Stimulated activated CD8-positive, alpha-beta memory T cell treated with anti-CD3 and anti-CD28 coated beads, Interleukin-12 subunit alpha, Interleukin-12 subunit beta, amount 100 ng/mL, for 24 hours (primary cell): Measurements from ENCODE around the gene ERCC2.
"Not testable (repeated sequence)": the region's sequence is repeated elsewhere in the genome, so short reads cannot be mapped to it uniquely, and the experiment has no call there.

Experiments used
- DNase-seq: peaks from one replicate; pipeline ENCODE4 v3.0.0-alpha.2; 2020; ENCODE audit errors: extremely low read depth

Gene ERCC2

GRCh38 chr19:45333609-45334303 lies 36.6 kb downstream of the ERCC2 start:
- no peak for DNase-seq

- DNase-seq, result no peak
These were observed 39.0 kb downstream of the ERCC2 start for GRCh38 chr19:45331411-45331810.

DNA sequence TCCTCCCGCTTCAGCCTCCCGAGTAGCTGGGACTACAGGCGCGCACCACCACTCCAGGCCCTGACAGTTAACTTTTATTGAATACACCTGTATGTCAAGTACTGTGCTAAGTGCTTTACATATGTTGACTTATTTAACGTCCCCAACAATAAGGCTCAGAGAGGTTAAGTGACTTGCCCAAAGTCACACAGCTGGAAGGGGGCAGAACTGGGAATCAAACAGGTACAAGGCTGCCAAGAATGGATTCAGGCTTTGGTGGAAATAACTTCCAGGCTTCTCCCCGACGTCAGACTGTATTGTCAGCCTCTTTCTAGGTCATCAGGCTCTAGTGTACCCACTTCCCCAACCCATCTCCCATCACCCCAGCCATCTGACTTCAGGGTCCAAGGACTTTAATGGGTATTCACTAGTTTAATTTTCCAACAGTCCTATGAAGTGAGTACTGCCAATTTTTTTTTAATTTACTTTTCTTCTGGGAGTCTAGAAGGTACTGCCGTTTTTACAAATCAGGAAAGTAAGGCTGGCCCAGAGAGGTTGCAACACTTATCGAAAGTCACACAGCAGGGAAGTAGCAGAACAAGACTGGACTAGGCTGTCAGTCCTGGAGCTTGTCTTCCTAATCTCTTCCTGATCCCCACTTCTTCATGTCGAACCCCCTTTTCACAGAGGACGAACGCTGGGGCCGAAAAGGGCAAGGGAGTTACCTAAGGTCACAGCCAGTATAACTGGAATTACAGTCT lies 42.8 kb downstream of the ERCC2 start:
- no peak for DNase-seq

GRCh38 chr19:45324349-45324907 lies 45.9 kb downstream of the ERCC2 start:
- no peak for DNase-seq

DNA sequence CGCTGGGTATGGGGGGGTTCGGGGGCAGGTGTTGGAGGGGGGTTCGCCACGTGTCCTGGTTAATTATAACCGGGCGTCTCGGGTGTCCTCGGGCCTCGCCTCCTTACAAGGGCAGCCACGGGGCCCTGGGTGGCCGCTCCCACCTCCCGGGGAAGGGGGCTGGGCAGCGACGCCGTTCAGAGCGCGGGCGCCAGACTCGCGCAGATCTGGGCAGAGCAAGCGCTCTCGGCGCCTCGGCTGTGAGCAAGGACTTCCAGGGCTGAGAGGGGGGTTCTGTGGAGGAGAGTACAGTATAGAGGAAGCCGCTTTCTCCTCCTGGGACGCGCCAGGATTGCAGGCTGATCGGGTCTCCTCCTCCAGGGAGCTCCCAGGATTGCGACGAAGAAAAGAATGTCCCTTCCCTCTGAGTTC lies 46.7 kb downstream of the ERCC2 start:
- DNase-seq, result no peak

DNA sequence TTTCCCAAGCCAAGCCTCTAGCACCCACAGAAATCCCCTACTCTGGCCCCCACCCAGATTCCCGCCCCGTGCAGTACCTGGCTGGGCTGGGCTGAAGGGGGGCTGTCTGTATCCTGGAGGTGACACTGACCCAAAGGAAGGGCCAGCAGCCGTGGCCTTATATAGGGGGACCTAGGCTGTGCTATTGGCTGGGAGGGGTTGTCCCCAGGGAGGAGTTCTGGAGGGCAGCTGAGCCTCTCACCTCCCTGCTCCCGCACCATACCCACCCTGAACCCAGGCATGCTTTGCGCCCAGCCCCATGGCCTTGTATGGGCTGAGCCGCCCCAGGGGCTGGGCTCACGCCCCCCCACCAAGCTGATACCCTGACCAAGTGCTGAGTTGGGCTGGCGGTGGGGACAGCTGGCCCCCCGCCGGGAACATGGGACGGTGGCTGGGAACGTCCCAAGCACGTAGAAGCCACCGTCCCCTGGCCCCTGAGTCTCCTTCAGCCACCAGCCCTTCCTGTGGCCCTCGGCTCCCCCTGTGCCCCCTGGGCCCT lies 47.6 kb downstream of the ERCC2 start, which contains the start of gene CKM:
Gene CKM (minus strand): TSS at position 132 of the 538 bp plus-strand sequence. CDS start 3,162 bp downstream, outside the sequence.
- DNase-seq, result no peak

DNA sequence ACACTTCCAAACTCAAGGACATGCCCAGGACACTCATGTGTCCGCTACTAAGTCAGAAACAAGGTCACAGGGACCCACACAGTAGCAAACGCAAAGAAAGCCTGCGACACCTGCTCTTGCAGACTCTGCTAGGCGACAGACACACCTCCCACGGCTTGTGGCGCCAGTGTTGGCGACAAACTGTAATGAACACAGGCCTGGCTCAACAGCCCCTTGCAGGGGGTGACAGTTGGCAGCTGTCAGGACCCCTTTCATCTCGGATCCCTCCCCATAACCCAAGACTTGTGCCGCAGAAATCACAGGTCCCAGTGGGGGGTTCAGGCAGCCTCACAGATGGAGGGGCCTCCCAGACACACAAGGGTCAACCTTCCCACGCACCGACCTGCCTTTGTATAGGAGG lies 48.1 kb downstream of the ERCC2 start:
- no peak for DNase-seq

GRCh38 chr19:45321848-45322247 lies 48.5 kb downstream of the ERCC2 start:
- no peak for DNase-seq

DNA sequence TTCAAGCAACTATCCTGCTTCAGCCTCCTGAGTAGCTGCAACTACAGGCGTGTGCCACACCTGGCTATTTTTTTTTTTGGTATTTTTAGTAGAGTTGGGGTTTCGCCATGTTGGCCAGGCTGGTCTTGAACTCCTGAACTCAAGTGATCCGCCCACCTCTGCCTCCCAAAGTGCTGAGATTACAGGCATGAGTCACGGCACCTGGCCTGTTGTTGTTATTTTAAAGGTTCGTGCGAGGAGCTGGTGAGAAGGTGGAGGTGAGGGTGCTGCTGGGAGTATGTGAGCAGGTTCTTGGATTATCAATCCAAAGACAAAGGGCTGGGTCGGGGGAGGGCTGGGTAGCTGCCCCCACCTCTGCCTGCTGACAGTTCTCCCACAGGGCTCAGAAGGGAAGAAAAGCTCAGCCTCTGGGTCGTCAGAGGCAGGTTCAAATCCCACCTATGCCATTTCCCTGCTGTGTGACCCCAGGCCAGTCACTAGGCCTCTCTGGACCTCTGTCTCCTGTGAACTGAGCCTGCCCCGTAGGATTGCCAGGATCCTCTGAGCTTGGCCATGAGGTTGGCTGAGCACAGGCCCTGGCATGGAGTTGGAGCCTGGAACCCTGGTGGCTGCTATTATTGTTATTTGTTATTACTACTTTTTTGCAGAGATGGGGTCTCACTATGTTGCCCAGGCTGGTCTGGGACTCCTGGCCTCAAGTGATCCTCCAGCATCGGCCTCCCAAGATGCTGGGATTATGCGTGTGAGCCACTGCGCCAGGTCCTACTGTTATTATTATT lies 49.2 kb downstream of the ERCC2 start:
- DNase-seq, result no peak

DNA sequence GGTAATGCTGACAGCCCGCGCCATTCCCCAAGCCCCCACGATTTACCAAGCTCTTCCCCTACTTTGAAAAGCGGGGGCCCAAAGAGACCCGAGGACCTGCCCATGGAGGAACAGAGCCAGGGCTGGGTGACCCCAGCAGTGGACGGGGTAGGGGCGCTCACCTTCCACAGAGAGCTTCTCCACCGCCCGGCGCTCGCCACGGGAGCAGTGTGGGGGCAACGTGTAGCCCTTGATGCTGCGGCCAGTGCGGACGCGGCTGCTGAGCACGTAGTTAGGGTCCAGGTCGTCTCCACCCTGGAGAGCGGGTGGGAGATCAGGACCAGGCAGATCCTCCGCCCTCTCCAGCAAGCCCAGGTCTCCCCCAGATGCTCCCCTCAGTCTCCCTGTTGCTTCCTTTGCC lies 55.1 kb downstream of the ERCC2 start:
- DNase-seq, result no peak

DNA sequence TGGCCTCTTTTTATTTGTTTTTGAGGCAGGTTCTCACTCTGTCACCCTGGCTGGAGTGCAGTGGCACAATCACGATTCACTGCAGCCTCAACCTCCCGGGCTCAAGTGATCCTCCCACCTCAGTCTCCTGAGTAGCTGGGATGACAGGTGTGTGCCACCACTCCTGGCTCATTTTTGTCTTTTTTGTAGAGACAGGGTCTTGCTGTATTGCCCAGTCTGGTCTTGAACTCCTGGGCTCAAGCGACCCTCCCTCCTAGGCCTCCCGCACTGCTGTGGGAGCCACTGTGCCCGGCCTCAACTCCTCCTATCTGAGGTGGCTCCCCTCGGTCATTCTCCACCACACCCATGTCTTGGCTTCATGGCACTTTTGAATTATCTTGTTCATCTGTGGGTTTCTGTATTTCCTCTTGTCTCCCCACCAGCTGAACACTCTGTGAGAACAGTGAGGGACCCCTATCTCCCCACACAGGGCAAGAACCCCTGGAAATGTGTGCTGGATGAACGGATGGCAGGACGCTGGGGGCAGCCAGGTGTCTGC lies 55.6 kb downstream of the ERCC2 start:
- no peak for DNase-seq

DNA sequence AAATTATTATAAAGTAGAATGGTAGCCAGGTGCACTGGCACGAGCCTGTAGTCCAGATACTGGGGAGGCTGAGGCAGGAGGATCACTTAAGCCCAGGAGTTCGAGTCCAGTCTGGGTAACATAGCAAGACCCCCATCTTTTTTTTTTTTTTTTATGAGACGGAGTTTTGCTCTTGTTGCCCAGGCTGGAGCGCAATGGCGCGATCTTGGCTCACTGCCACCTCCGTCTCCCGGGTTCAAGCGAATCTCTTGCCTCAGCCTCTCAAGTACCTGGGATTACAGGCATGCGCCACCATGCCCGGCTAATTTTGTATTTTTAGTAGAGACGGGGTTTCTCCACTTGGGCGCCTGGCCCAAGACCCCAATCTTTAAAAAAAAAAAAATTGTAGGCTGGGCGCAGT lies 58.1 kb downstream of the ERCC2 start:
- DNase-seq, result not testable (repeated sequence)

DNA sequence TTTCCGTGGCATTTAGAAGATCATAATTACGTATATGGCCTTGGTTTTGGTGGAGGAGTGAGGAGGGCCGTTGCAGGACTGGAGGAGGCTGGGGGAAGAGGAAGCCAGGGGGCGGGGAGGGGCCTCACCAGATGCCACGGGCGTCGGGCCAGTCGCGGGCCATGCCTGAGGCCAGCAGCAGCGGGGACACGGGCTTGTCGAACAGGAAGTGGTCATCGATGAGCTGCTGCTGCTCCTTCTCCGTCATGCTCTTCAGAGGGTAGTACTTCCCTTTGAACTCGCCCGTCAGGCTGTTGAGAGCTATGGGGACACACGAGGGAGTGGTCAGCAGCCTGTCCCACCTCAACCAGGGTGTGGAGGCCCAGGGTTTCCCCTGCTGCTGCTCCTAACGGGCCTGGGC lies 58.8 kb downstream of the ERCC2 start:
- DNase-seq, result no peak

GRCh38 chr19:45309322-45309721 lies 61.1 kb downstream of the ERCC2 start:
- not testable (repeated sequence) for DNase-seq

GRCh38 chr19:45307361-45307760 lies 63.0 kb downstream of the ERCC2 start:
- DNase-seq, result no peak

DNA sequence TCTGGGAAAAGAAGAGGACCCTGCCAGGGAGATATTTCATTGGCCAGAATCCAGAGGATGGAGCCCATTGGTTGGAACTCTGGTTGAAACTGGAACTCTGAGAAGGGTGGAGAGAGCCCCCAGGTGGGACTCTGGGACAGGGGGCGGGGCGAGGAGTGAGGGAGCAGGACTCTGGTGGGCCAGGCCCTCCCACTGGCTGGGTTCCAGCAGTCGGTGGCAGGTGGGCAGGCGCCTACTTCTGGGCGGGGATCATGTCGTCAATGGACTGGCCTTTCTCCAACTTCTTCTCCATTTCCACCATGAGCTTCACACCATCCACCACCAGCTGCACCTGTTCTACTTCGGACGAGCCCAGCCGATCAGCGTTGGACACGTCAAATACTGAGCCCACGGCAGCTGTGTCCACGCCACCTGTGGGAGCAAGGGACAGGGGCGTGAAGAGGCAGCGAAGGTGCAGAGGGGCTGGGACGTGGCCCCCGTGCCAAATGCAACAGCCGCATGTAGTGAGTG lies 63.8 kb downstream of the ERCC2 start:
- DNase-seq, result no peak

- DNase-seq, result no peak
These were observed 64.3 kb downstream of the ERCC2 start for GRCh38 chr19:45306040-45306439.

GRCh38 chr19:45305421-45305820 lies 65.0 kb downstream of the ERCC2 start:
- DNase-seq, result no peak

GRCh38 chr19:45305007-45305406 lies 65.4 kb downstream of the ERCC2 start:
- no peak for DNase-seq

DNA sequence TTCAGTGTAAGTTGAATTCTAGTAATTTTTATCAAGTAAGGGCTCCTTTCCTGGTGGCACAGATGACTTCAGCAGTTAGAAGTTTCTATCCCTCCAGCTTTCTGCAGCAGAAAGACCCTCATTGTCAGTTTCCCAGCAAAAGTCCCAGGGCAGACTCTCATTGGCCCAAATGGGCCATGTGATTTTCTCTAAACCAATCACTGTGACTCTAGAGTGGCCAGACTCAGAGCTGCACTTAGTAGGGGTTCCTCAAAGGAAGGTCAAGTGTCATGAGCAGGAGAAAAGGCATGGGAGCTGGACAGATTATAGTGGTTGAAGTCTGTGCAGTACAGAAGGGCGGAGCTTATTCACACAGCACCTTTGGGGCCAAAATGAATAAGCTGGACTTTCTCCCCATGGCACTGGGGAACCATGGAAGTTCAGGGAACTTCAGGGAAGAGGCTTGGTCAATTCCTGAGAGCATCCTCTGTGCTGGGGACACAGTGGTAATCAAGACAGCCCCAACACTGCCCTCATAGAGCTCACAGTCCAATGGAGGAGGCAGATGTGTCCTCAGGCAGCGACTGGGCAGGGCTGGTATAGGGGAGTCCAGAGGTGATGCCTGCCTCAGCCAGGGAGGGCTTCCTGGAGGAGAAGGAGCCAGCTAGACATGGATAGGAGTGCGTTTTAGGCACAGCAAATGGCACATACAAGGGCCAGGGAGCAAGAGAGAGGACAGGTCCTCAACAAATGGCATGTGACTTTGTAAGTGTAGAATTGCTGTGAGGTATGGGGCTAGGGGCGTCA lies 66.0 kb downstream of the ERCC2 start:
- DNase-seq, result no peak
